ENCODE measurements around the gene HES3.

The HES3 gene

DNA sequence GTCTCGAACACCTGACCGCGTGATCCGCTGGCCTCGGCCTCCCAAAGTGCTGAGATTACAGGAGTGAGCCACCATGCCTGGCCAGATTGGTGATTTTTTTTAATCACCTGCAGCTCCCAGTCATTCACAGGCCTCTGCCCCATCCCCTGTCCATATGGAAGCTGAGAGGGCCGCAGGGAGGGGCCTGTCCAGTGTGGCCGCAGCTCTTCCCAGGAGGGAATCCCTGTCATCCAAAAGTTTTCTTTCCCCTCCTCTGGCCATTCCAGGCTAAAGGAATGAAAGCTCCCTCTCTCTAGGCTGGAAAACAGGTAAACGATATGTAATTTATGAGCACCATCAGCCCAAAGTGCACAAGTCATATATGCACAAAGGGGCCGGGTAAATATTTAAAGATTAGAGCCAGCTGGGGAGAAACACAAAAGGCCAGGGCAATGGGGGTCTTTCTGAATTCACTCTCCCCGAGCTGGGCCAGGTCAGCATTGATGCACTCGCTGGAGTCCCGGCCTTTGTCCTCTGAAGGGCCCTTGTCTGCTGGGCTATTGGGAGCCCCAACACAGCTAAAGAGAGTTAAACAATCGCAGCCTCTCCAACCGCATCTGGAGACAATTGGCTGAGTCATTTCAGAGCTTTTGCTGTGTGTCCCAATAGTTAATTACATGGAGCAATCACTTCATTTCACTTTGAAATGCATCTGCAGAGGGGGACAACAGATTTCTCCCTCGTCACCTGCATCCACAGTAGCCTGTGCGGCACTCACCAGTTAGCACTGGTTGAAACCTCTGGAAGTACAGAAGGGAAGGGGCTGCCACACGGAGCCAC, 3.8 kb upstream of the HES3 start:
- Histone ChIP-seq H2AK5ac (ENCODE audit: low read length) (no peak overlapping the region), H3K27me3 (ENCODE audit: insufficient read depth, low read length) (peaks cover 56% of the 10 kb centered on the region), H2BK5ac (ENCODE audit: low read depth, low read length, poor library complexity) (no peak overlapping the region)

DNA sequence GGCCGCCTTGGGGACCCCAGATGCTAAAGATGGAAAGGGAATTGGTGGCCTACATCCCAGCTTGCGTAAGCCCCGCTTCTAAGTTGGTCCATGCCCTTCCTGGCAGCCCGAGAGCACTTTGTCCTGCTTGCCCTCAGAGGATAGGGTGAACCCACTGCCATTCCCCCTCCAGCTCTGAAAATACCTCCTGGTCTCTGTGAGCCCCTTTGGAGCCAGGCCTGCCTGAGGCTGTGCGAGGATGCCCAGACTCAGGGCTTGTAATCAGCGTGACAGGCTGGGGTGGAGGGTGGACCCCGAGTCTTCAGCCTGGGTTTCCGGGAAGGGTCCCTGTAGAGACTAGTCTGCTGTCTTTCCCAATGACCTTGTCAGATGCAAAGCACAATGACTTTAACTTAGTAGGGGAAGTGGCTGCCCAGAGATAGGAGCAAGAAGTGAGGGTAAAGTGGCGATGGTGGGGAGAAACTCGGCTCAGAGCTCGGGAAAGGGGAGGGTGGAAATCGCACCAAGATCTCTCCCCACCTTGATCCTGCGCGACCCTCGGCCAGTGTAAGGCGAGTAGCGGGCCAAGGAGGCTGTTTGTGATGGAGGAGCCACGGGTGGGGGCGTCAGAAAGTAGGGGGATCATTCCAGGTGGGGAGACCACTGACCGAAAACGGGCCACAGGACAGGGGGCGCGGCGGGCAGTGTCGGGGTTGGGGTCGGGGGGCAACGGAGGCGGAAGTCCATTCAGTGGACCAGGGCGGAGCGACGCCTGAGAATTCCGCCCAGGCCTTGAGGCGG, 2.7 kb upstream of the HES3 start:
- no peak overlapping the region for H3K4me2 ChIP-seq (ENCODE audit: low read length)
- no peak overlapping the region for H4K12ac ChIP-seq (ENCODE audit: low read depth, low read length)
- H3K9ac ChIP-seq (ENCODE audit: low read length): no peak overlapping the region
- no peak overlapping the region for H2BK5ac ChIP-seq (ENCODE audit: low read depth, low read length, poor library complexity)
- no peak overlapping the region for H2BK12ac ChIP-seq (ENCODE audit: low read length)
- no peak overlapping the region for H4K91ac ChIP-seq (ENCODE audit: low read depth, low read length)
- no peak for DNase-seq
- H3K27ac ChIP-seq (ENCODE audit: low read depth, low read length): no peak overlapping the region
- no peak overlapping the region for H4K8ac ChIP-seq (ENCODE audit: low read depth, low read length)
- H3K4me3 ChIP-seq (ENCODE audit: low read depth, low read length): no peak overlapping the region
- H3K79me2 ChIP-seq (ENCODE audit: control insufficient read depth, insufficient read depth, low read length, poor library complexity): no peaks in the 10 kb centered on the region
- H2AK5ac ChIP-seq (ENCODE audit: low read length): no peak overlapping the region
- no peak overlapping the region for H3K23ac ChIP-seq (ENCODE audit: low read length)
- peaks cover 8% of the 10 kb centered on the region for H3K9me3 ChIP-seq (ENCODE audit: insufficient read depth, low read depth, low read length)
- no peak overlapping the region for H2BK120ac ChIP-seq (ENCODE audit: insufficient read depth, low read length, poor library complexity)
- no peak overlapping the region for H3K14ac ChIP-seq (ENCODE audit: low read length)
- no peaks in the 10 kb centered on the region for H3K36me3 ChIP-seq (ENCODE audit: control insufficient read depth in 1 of 2, insufficient read depth in 2 of 2, low read length in 2 of 2)
- H3K4me1 ChIP-seq (ENCODE audit: control insufficient read depth in 1 of 2, insufficient read depth in 2 of 2, low read length in 2 of 2): peaks cover under 1 to 2% of the 10 kb centered on the region in 2 experiments
- H3K4ac ChIP-seq (ENCODE audit: low read depth, low read length): no peak overlapping the region
- H3K79me1 ChIP-seq (ENCODE audit: low read length): peaks cover 2% of the 10 kb centered on the region
- H2AFZ ChIP-seq (ENCODE audit: insufficient read depth, low read length, poor library complexity): no peak overlapping the region
- H3K18ac ChIP-seq (ENCODE audit: low read length): no peak overlapping the region
- H3K27me3 ChIP-seq (ENCODE audit: insufficient read depth, low read length): peaks cover 68% of the 10 kb centered on the region
- no CpG with 5 or more reads among the region's 33 CpGs for WGBS (ENCODE audit: extremely low coverage, insufficient coverage, insufficient read length)

More for the DNA sequence above, 3.8 kb upstream of the HES3 start:
- Histone ChIP-seq H3K36me3 (ENCODE audit: control insufficient read depth in 1 of 2, insufficient read depth in 2 of 2, low read length in 2 of 2) (no peaks in the 10 kb centered on the region), H3K14ac (ENCODE audit: low read length) (no peak overlapping the region), H3K79me2 (ENCODE audit: control insufficient read depth, insufficient read depth, low read length, poor library complexity) (peaks cover 8% of the 10 kb centered on the region), H3K23ac (ENCODE audit: low read length) (no peak overlapping the region), H3K9ac (ENCODE audit: low read length) (no peak overlapping the region), H2BK12ac (ENCODE audit: low read length) (no peak overlapping the region), H4K12ac (ENCODE audit: low read depth, low read length) (no peak overlapping the region), H3K4me1 (ENCODE audit: control insufficient read depth in 1 of 2, insufficient read depth in 2 of 2, low read length in 2 of 2) (peaks cover 0 to 3% of the 10 kb centered on the region in 2 experiments), H3K79me1 (ENCODE audit: low read length) (peaks cover 10% of the 10 kb centered on the region), H3K18ac (ENCODE audit: low read length) (no peak overlapping the region), H3K27ac (ENCODE audit: low read depth, low read length) (no peak overlapping the region), H4K8ac (ENCODE audit: low read depth, low read length) (no peak overlapping the region), H3K4me2 (ENCODE audit: low read length) (no peak overlapping the region), H2BK120ac (ENCODE audit: insufficient read depth, low read length, poor library complexity) (no peak overlapping the region), H3K4me3 (ENCODE audit: low read depth, low read length) (no peak overlapping the region), H4K91ac (ENCODE audit: low read depth, low read length) (no peak overlapping the region), H3K4ac (ENCODE audit: low read depth, low read length) (no peak overlapping the region), H2AFZ (ENCODE audit: insufficient read depth, low read length, poor library complexity) (no peak overlapping the region), H3K9me3 (ENCODE audit: insufficient read depth, low read depth, low read length) (peaks cover 8% of the 10 kb centered on the region)
- DNase-seq: no peak
- no CpG with 5 or more reads among the region's 17 CpGs for WGBS (ENCODE audit: extremely low coverage, insufficient coverage, insufficient read length)

GRCh38 chr1:6241887-6242740, 1.9 kb upstream of the HES3 start:
- H4K91ac ChIP-seq (ENCODE audit: low read depth, low read length): no peak overlapping the region

More at GRCh38 chr1:6241887-6242740, 1.9 kb upstream of the HES3 start:
- no peak overlapping the region for H3K4me3 ChIP-seq (ENCODE audit: low read depth, low read length)
- H3K4me2 ChIP-seq (ENCODE audit: low read length): no peak overlapping the region
- H3K23ac ChIP-seq (ENCODE audit: low read length): no peak overlapping the region
- no peak overlapping the region for H3K4ac ChIP-seq (ENCODE audit: low read depth, low read length)
- H3K79me2 ChIP-seq (ENCODE audit: control insufficient read depth, insufficient read depth, low read length, poor library complexity): no peaks in the 10 kb centered on the region
- H4K8ac ChIP-seq (ENCODE audit: low read depth, low read length): no peak overlapping the region
- H3K36me3 ChIP-seq (ENCODE audit: control insufficient read depth in 1 of 2, insufficient read depth in 2 of 2, low read length in 2 of 2): no peaks in the 10 kb centered on the region
- H3K18ac ChIP-seq (ENCODE audit: low read length): no peak overlapping the region
- peaks cover 8% of the 10 kb centered on the region for H3K9me3 ChIP-seq (ENCODE audit: insufficient read depth, low read depth, low read length)
- no peak overlapping the region for H2AK5ac ChIP-seq (ENCODE audit: low read length)
- no peak overlapping the region for H2BK120ac ChIP-seq (ENCODE audit: insufficient read depth, low read length, poor library complexity)
- no CpG with 5 or more reads among the region's 99 CpGs for WGBS (ENCODE audit: extremely low coverage, insufficient coverage, insufficient read length)
- no peak overlapping the region for H4K12ac ChIP-seq (ENCODE audit: low read depth, low read length)
- H3K14ac ChIP-seq (ENCODE audit: low read length): no peak overlapping the region
- no peak overlapping the region for H2BK12ac ChIP-seq (ENCODE audit: low read length)
- peaks cover 71% of the 10 kb centered on the region for H3K27me3 ChIP-seq (ENCODE audit: insufficient read depth, low read length)
- no peak overlapping the region for H3K9ac ChIP-seq (ENCODE audit: low read length)
- H2AFZ ChIP-seq (ENCODE audit: insufficient read depth, low read length, poor library complexity): no peak overlapping the region
- no peak for DNase-seq
- H2BK5ac ChIP-seq (ENCODE audit: low read depth, low read length, poor library complexity): no peak overlapping the region
- H3K27ac ChIP-seq (ENCODE audit: low read depth, low read length): no peak overlapping the region
- no peaks in the 10 kb centered on the region for H3K79me1 ChIP-seq (ENCODE audit: low read length)
- peaks cover 0 to 2% of the 10 kb centered on the region in 2 experiments for H3K4me1 ChIP-seq (ENCODE audit: control insufficient read depth in 1 of 2, insufficient read depth in 2 of 2, low read length in 2 of 2)

Data from trophoblast cell (in vitro differentiated cells and primary cell).